Fibroblast of pulmonary artery (primary cell): Measurements from ENCODE around the gene PHKA2.
"Not testable (repeated sequence)": the region's sequence is repeated elsewhere in the genome, so short reads cannot be mapped to it uniquely, and the experiment has no call there.

Experiments used
- DNase-seq: peaks from one replicate; pipeline ENCODE4 v3.0.0-alpha.2; 2010; ENCODE audit warnings: low read depth
- H3K4me3 ChIP-seq: replicated peaks from 2 replicates; pipeline ENCODE4 v1.5.1; 2011; ENCODE audit warnings: low read depth, mild to moderate bottlenecking, control low read depth, low read length, moderate library complexity
- CTCF ChIP-seq: IDR thresholded peaks from 2 replicates; pipeline ENCODE4 v1.5.1; 2011; ENCODE audit warnings: mild to moderate bottlenecking, control low read depth, low read length, inconsistent platforms; ENCODE audit errors: missing control alignments

Gene PHKA2

GRCh38 chrX:18856645-18856997 lies 127.3 kb downstream of the PHKA2 start:
- no peak overlapping the region for H3K4me3 ChIP-seq
- no peak for TF ChIP-seq CTCF
- no peak for DNase-seq

- DNase-seq = peak; percentile 22
- H3K4me3 ChIP-seq = no peak overlapping the region
- no peak for TF ChIP-seq CTCF
Measured at GRCh38 chrX:18855919-18856644, 127.8 kb downstream of the PHKA2 start.

GRCh38 chrX:18847901-18848300 lies 136.0 kb downstream of the PHKA2 start:
- H3K4me3 ChIP-seq, DNase-seq: not testable (repeated sequence)
